HepG2 (cell line): ENCODE measurements around the gene TUBB3. TPM values are rescaled to one million over a fixed set of nuclear protein-coding genes. Genes with fewer than 3 reads are reported as not detected.

ENCODE experiments used
- ATAC-seq: fragments of 200-7000 bp; cut with Tn5 transposase; 3 replicates; pipeline ENCODE4 v1.9.1; 2020; ENCODE audit warnings: mild to moderate bottlenecking, moderate library complexity
- BruUV-seq: library from RNA; stranded (reverse); fragments of 400-500 nt; replicated peaks from 2 replicates; lab custom pipeline; 2021; lab: Mats Ljungman, UMichigan
- CTCF ChIA-PET: fragments of 300-600 bp; formaldehyde crosslinking; extraction: SDS; loops from one replicate; lab custom pipeline; 2021; ENCODE audit warnings: low total read pairs, inconsistent platforms, low intra/inter-chr PET ratio; lab: Yijun Ruan, JAX
- POLR2A ChIA-PET: fragments of 350-600 bp; sonication (Branson Sonifier 250); formaldehyde crosslinking; loops from one replicate; lab custom pipeline; 2020; ENCODE audit warnings: antibody characterized with exemption, inconsistent platforms; lab: Yijun Ruan, JAX
- DNase-seq: peaks from one replicate; pipeline ENCODE4 v3.0.0-alpha.2; 2015; ENCODE audit warnings: low spot score
- FAIRE-seq: peaks from 3 replicates; lab custom pipeline; 2011; peaks lifted over from hg19 to GRCh38; lab: Jason Lieb, UNC
- H2AFZ ChIP-seq: one replicate; pipeline ENCODE4 v1.6.1; 2011; ENCODE audit warnings: low read length, inconsistent platforms
- H3K27ac ChIP-seq: fragments of 300-600 bp; 3 replicates; pipeline ENCODE4 v1.8.0; 2011; ENCODE audit warnings: mixed run types, mild to moderate bottlenecking, mixed read lengths, low read length, inconsistent platforms; ENCODE audit not compliant: insufficient read depth; ENCODE audit errors: extremely low read length
- H3K27me3 ChIP-seq, 2 experiments: fragments of 200-600 bp in 1 of 2; 2 replicates in 1 of 2; 3 replicates in 1 of 2; pipeline versions ENCODE4 v1.6.0 to v1.8.0; 2011; ENCODE audit warnings: low read length in 2 of 2, mild to moderate bottlenecking in 2 of 2, moderate library complexity in 2 of 2, inconsistent platforms in 1 of 2; ENCODE audit not compliant: insufficient read depth in 2 of 2, control insufficient read depth in 1 of 2
- H3K36me3 ChIP-seq, 2 experiments: fragments of 200-600 bp in 1 of 2; replicated peaks in 1 of 2; 2 replicates in 1 of 2; 3 replicates in 1 of 2; pipeline versions ENCODE4 v1.5.1 to v1.8.0; 2011; ENCODE audit warnings: low read length in 2 of 2, inconsistent platforms in 1 of 2; ENCODE audit not compliant: insufficient read depth in 2 of 2, control insufficient read depth in 1 of 2
- H3K4me1 ChIP-seq: 2 replicates; pipeline ENCODE4 v1.5.1; 2012; ENCODE audit warnings: low read length, inconsistent platforms; ENCODE audit not compliant: insufficient read depth
- H3K4me2 ChIP-seq: 2 replicates; pipeline ENCODE4 v1.6.0; 2011; ENCODE audit warnings: low read depth, low read length, inconsistent platforms
- H3K4me3 ChIP-seq, 3 experiments: fragments of 200-600 bp in 1 of 3; sonication (generic), shearing (Covaris generic) in 1 of 3; replicated peaks in 1 of 3; 2 replicates each; pipeline ENCODE4 v1.5.1; 2011 to 2016; ENCODE audit warnings: low read length in 3 of 3, inconsistent platforms in 2 of 3, low read depth in 2 of 3, mild to moderate bottlenecking in 2 of 3, control low read depth in 1 of 3, mixed read lengths in 1 of 3; ENCODE audit not compliant: insufficient read depth in 1 of 3
- H3K79me2 ChIP-seq: one replicate; pipeline ENCODE4 v1.6.1; 2011; ENCODE audit warnings: low read length, inconsistent platforms; ENCODE audit not compliant: insufficient read depth
- H3K9ac ChIP-seq: 2 replicates; pipeline ENCODE4 v1.6.0; 2011; ENCODE audit warnings: mild to moderate bottlenecking, low read depth, low read length, inconsistent platforms; ENCODE audit not compliant: insufficient read depth
- H3K9me3 ChIP-seq: 2 replicates; pipeline ENCODE4 v1.5.1; 2012; ENCODE audit warnings: mild to moderate bottlenecking, low read length
- H4K20me1 ChIP-seq: 2 replicates; pipeline ENCODE4 v1.6.0; 2011; ENCODE audit warnings: inconsistent platforms, mild to moderate bottlenecking, low read length, moderate library complexity; ENCODE audit not compliant: insufficient read depth
- ARNTL ChIP-seq: sonication (generic); formaldehyde crosslinking; IDR thresholded peaks from 2 replicates; pipeline ENCODE4 v1.4.0; 2020; ENCODE audit warnings: mild to moderate bottlenecking, missing genetic modification reagents
- ATF7-NPFF ChIP-seq: sonication (generic); formaldehyde crosslinking; IDR thresholded peaks from 2 replicates; pipeline ENCODE4 v1.8.1; 2023; ENCODE audit warnings: mild to moderate bottlenecking, low read depth, missing genetic modification reagents, moderate library complexity
- ATRX ChIP-seq: sonication (generic); formaldehyde crosslinking; IDR thresholded peaks from 2 replicates; pipeline ENCODE4 v1.4.0; 2020; ENCODE audit warnings: missing genetic modification reagents, borderline replicate concordance
- CEBPG ChIP-seq: IDR thresholded peaks from 2 replicates; pipeline ENCODE4 v1.6.1; 2016
- ELF3 ChIP-seq: IDR thresholded peaks from 2 replicates; pipeline ENCODE4 v1.6.1; 2016; ENCODE audit warnings: missing genetic modification reagents, missing compliant biosample characterization
- EP300 ChIP-seq, 3 experiments: sonication (generic) in 1 of 3; formaldehyde crosslinking in 1 of 3; IDR thresholded peaks; 2 replicates each; pipeline versions ENCODE4 v1.5.1 to v1.6.1; 2011 to 2020; ENCODE audit warnings: low read depth in 2 of 3, low read length in 2 of 3, borderline replicate concordance in 1 of 3, improper control_type of control experiment in 1 of 3, mild to moderate bottlenecking in 1 of 3, missing genetic modification reagents in 1 of 3, moderate library complexity in 1 of 3
- KMT2A ChIP-seq: sonication (generic); formaldehyde crosslinking; IDR thresholded peaks from 2 replicates; pipeline ENCODE4 v1.4.0; 2020; ENCODE audit warnings: missing genetic modification reagents
- RCOR2 ChIP-seq: IDR thresholded peaks from 2 replicates; pipeline ENCODE4 v1.6.1; 2016; ENCODE audit warnings: missing biosample characterization, missing genetic modification reagents
- ZBTB1 ChIP-seq: sonication (generic); formaldehyde crosslinking; IDR thresholded peaks from 2 replicates; pipeline ENCODE4 v1.4.0; 2020; ENCODE audit warnings: missing genetic modification reagents, borderline replicate concordance
- ZNF230 ChIP-seq: sonication (generic); formaldehyde crosslinking; IDR thresholded peaks from 2 replicates; pipeline ENCODE4 v1.4.0; 2020; ENCODE audit warnings: mild to moderate bottlenecking, missing genetic modification reagents
- WGBS: methylation state at CpG from one replicate; pipeline ENCODE4 v1.1.6; 2017; ENCODE audit warnings: low lambda C conversion rate; 5-methylcytosine and 5-hydroxymethylcytosine counted together
- in situ Hi-C: cut with HindIII; loops from 2 replicates; pipeline ENCODE4 v1.10.0; 2017; ENCODE audit warnings: low pct_unique_long_range_greater_than_20kb; ENCODE audit not compliant: extremely low pct_ligation_motif_present
- intact Hi-C: fragments of 100-400 bp; cut with micrococcal nuclease; formaldehyde crosslinking; loops from one replicate; pipeline ENCODE4 v1.10.0; 2022; ENCODE audit not compliant: unreplicated experiment
- polyA plus RNA-seq, 8 experiments: library from polyadenylated mRNA; depleted of rRNA in 3 of 8; stranded (reverse) in 7 of 8; unstranded in 1 of 8; fragments of >200 nt; fragmentation: Illumina TruSeq in 4 of 8; extraction: Trizol in 4 of 8; gene quantifications; 2 replicates each; pipeline versions ENCODE4 v1.2.1 to v1.2.3, GENCODE V29; 2011 to 2016; ENCODE audit warnings: low read depth in 4 of 8, missing spikeins in 1 of 8, mixed read lengths in 1 of 8; ENCODE audit not compliant: insufficient read depth in 1 of 8
- total RNA-seq, 5 experiments: library from RNA; depleted of rRNA; stranded (reverse); fragments of >200 nt; fragmentation: Illumina TruSeq; extraction: Trizol; gene quantifications; 2 replicates each; pipeline ENCODE4 v1.2.3, GENCODE V29; 2016; ENCODE audit warnings: low read depth in 1 of 5
- TF ChIP-seq, protein P1 (sequence below): sonication (generic); formaldehyde crosslinking; IDR thresholded peaks from 2 replicates; pipeline ENCODE4 v1.5.1; 2020; ENCODE audit warnings: mild to moderate bottlenecking, missing genetic modification reagents, moderate library complexity
- TF ChIP-seq, protein P2 (sequence below): sonication (generic); formaldehyde crosslinking; IDR thresholded peaks from 2 replicates; pipeline ENCODE4 v1.4.0; 2020; ENCODE audit warnings: missing genetic modification reagents, mild to moderate bottlenecking, borderline replicate concordance
- TF ChIP-seq, protein P3 (sequence below): sonication (generic); formaldehyde crosslinking; IDR thresholded peaks from 2 replicates; pipeline ENCODE4 v1.5.0; 2020; ENCODE audit warnings: missing genetic modification reagents

TUBB3 gene
- total and polyA plus RNA-seq, 2 of the 13 experiments (the other 11 are each of a cell fraction or from before 2014, with no cell fraction given) = 110 to 185 TPM

DNA sequence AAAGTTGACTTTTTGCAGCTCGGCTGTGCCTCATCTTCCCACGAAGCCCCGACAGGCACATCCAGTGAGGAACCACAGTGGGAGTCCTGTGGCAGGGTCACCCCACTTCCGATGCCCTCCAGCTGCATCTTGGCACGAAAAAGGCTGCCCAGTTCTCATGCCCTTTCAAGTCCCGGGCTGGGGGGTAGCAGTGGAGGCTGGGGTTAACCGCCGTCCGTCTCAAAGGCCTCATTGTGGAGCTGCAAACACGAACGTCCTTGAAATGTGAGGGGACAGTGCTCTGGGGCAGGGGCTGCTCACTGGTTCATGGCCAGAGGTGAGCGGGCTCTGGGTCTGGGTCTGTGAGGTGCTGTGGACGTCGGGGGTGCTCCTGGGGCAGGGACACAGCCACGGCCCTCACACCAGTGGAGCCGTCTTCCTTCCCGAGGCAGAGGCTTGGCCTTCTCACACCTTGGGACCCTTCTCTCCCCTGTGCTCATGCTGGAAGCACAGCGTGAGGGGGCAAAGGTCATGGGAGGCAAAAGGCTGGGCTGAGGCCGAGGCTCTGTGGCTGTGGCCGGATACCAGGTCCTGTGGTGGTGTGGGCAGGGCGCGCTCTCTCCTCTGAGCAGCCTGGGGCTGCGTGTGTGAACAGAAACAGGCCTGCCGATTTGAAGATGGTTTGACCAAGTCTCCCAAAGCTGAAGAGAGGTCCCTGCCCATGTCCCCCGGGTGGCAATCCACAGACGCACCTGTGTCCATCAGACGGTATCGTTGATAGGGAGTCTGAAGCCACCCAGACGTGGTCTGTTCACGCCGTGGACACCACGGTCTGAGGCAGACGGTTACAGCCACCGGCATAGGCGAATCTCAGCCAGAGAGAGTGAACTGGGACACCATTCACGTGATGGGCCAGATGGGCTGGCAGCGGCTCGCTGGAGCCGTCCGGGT lies 7.6 kb upstream of the TUBB3 start:
- POLR2A ChIA-PET = interaction anchor here (1.1 to 1.6 kb wide), 3 partner anchors 8 to 42 kb away, joined by 3 to 11 read pairs (median 7); partner anchors contain the start of genes TCF25 and TUBB3
- TF ChIP-seq, protein P1, sequence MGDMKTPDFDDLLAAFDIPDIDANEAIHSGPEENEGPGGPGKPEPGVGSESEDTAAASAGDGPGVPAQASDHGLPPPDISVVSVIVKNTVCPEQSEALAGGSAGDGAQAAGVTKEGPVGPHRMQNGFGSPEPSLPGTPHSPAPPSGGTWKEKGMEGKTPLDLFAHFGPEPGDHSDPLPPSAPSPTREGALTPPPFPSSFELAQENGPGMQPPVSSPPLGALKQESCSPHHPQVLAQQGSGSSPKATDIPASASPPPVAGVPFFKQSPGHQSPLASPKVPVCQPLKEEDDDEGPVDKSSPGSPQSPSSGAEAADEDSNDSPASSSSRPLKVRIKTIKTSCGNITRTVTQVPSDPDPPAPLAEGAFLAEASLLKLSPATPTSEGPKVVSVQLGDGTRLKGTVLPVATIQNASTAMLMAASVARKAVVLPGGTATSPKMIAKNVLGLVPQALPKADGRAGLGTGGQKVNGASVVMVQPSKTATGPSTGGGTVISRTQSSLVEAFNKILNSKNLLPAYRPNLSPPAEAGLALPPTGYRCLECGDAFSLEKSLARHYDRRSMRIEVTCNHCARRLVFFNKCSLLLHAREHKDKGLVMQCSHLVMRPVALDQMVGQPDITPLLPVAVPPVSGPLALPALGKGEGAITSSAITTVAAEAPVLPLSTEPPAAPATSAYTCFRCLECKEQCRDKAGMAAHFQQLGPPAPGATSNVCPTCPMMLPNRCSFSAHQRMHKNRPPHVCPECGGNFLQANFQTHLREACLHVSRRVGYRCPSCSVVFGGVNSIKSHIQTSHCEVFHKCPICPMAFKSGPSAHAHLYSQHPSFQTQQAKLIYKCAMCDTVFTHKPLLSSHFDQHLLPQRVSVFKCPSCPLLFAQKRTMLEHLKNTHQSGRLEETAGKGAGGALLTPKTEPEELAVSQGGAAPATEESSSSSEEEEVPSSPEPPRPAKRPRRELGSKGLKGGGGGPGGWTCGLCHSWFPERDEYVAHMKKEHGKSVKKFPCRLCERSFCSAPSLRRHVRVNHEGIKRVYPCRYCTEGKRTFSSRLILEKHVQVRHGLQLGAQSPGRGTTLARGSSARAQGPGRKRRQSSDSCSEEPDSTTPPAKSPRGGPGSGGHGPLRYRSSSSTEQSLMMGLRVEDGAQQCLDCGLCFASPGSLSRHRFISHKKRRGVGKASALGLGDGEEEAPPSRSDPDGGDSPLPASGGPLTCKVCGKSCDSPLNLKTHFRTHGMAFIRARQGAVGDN (CRISPR knock-in tag) = peak; percentile 100
- TF ChIP-seq KMT2A (peak; percentile 58; the same call in 1 of the 2 replicates), ARNTL (CRISPR knock-in tag) (peak; percentile 83), EP300 (IDR thresholded peaks at IDR 0.05; ENCODE audit: low read depth in 2 of 2, low read length in 2 of 2) (peak in 1 of 2 experiments; percentile 59; a peak in 1 of 4 replicates), EP300 (CRISPR knock-in tag; IDR thresholded peaks at IDR 0.05; ENCODE audit: borderline replicate concordance) (no peak), RCOR2 (CRISPR knock-in tag) (0 out of 2 replicates have a peak, but pooled peaks have one; percentile 21), ATRX (CRISPR knock-in tag) (no peak; the same call in 1 of the 2 replicates), ELF3 (CRISPR knock-in tag) (0 out of 2 replicates have a peak, but pooled peaks have one; percentile 45), ATF7-NPFF (peak; percentile 91), ZBTB1 (CRISPR knock-in tag) (0 out of 2 replicates have a peak, but pooled peaks have one; percentile 52), CEBPG (CRISPR knock-in tag) (peak; percentile 7; the same call in 1 of the 2 replicates), ZNF230 (CRISPR knock-in tag) (peak; percentile 96)
- TF ChIP-seq, protein P2, sequence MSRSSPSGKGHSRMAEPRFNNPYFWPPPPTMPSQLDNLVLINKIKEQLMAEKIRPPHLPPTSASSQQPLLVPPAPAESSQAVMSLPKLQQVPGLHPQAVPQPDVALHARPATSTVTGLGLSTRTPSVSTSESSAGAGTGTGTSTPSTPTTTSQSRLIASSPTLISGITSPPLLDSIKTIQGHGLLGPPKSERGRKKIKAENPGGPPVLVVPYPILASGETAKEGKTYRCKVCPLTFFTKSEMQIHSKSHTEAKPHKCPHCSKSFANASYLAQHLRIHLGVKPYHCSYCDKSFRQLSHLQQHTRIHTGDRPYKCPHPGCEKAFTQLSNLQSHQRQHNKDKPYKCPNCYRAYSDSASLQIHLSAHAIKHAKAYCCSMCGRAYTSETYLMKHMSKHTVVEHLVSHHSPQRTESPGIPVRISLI (CRISPR knock-in tag) = peak; percentile 39; the same call in 1 of the 2 replicates
- TF ChIP-seq, protein P3, sequence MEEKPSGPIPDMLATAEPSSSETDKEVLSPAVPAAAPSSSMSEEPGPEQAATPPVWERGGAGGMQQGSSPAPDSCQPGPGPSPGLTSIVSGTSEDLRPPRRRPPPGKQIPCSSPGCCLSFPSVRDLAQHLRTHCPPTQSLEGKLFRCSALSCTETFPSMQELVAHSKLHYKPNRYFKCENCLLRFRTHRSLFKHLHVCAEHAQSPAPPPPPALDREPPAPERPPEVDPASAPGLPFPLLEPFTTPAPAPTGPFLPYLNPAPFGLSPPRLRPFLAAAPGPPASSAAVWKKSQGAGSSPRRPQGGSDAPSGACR = peak; percentile 66; the same call in 1 of the 2 replicates

More for the DNA sequence above, 7.6 kb upstream of the TUBB3 start:
- DNase-seq (peak; percentile 78), FAIRE-seq (peak; percentile 71), ATAC-seq (peak; percentile 42)
- H3K9me3 ChIP-seq = no peaks in the 10 kb centered on the region
- no peaks in the 10 kb centered on the region; the same call in 1 of the 2 replicates for H4K20me1 ChIP-seq
- in situ Hi-C loops (no loop called here), intact Hi-C loops (loop anchor here (5.0 kb wide), 1 partner anchor 213 kb away; the partner anchor contains the start of gene SPATA2L)
- peak overlapping the region; percentile 81 for H3K27ac ChIP-seq
- H3K9ac ChIP-seq = peak overlapping the region; percentile 51
- H3K79me2 ChIP-seq = peaks cover 13% of the 10 kb centered on the region
- no peaks in the 10 kb centered on the region for H3K27me3 ChIP-seq
- BruUV-seq = no TSS peak
- WGBS = 51% methylated on average over 33 of the region's 40 CpGs
- CTCF ChIA-PET = no interaction called here
- H3K36me3 ChIP-seq = peaks cover 0 to 5% of the 10 kb centered on the region in 2 experiments; a peak in 2 of 5 replicates
- peaks cover 73% of the 10 kb centered on the region for H3K4me1 ChIP-seq
- no peak overlapping the region for H2AFZ ChIP-seq
- H3K4me2 ChIP-seq = peak overlapping the region; percentile 64
- H3K4me3 ChIP-seq = peak overlapping the region in 1 of 3 experiments; percentile 49; a peak in 2 of 6 replicates
